GF-D8 (cell line): Measurements from ENCODE around the gene SLC39A11.

ENCODE experiments used
- DNase-seq: peaks from one replicate; lab custom pipeline; 2025; lab: John Stamatoyannopoulos, UW

SLC39A11 gene

DNA sequence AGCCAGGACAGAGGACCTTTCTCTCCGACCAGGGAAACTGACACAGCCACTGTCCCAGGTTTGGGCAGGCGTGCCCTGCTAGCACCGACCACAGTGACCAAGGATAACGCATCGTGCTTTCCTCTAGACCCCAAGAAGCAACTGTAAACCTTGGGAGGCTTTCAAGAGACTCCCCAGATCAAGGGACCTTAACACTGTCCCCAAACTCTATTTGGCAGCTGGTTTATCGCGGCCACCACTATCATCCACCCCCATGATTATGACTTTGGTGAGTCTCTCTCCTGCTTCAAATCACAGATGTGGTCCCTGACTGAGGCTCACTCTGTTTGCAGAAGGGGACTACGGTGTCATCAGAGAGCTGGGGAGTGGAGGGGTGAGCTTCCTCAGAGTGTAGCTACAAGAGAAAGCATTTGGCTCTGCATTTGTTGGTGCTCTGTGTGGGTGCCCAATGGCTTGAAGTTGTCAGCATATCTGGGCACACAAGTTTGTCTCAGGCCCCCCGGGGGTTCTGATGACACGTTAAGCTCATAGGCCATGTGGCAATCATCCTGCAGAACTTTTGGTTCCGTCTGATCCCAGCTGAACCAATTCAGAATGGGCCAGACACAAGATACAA is 408.0 kb downstream of the SLC39A11 start:
- DNase-seq, result no peak

GRCh38 chr17:72683506-72684404 is 408.7 kb downstream of the SLC39A11 start:
- DNase-seq, result no peak

DNA sequence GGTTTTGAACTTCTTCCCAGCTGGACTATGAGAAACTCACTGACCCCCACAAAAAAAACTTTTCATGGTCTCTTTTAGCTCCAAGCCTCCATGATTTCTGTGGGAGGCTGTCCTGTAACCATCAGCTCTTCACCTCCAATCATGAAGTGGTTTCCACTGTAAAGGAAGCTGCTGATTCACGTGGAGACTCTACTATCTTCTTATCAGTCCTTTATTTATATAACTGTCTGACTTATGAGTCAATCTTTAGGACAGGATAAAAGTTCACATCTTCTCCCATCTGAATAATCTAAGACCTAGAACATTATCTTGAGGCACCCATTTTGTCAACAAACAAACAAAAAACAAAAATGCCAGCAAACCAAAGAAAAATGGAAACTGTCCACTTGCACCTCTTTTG is 409.9 kb downstream of the SLC39A11 start:
- no peak for DNase-seq

DNA sequence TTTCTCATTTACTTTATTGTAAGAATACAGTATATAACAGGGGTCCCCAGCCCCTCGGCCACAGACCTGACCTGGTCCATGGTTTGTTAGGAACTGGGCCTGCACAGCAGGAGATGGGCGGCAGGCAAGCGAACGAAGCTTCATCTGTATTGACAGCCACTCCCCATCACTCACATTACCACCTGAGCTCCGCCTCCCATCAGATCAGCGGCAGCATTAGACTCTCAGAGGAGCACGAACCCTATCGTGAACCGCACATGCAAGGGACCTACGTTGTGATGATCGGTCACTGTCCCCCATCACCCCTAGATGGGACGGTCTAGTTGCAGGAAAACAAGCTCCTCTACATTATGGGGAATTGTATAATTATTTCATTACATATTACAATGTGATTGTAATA is 410.6 kb downstream of the SLC39A11 start:
- DNase-seq, result no peak

- DNase-seq, result no peak
Observed at GRCh38 chr17:72677714-72678390, 414.6 kb downstream of the SLC39A11 start.

DNA sequence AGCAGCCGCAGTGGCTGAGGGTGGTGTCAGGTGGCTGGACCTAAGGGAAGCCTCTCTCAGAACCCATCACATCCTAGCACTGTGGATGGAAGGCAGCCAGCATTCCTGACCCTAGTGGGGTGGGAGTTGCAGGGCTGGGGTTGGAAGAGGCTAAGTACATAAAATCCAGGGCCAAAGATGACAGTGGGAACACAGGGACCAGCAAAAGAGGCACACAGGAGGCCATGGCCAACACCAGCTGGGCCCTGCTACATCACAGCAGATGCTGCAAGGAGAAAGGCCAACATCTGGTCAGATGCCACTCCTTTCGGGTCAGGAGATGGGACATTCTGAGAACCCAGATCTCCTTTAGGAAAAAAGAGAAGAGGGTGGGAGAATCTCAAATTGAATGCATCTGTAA is 415.4 kb downstream of the SLC39A11 start:
- DNase-seq, result no peak

DNA sequence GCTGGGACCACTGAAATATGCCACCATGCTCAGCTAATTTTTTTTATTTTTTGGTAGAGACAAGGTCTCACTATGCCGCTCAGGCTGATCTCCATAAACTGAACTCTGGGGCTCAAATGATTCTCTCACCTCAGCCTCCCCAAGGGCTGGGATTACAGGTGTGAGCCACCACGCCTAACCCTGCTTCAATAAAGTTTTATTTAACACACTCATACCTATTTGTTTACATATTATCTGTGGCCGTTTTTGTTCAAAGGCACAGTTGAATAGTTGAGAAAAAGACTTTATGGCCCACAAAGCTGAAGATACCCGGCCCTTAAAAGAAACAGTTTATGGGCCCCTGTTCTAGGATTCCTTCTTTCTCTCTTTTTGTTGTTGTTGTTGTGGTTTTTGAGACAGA is 419.8 kb downstream of the SLC39A11 start:
- no peak for DNase-seq

DNA sequence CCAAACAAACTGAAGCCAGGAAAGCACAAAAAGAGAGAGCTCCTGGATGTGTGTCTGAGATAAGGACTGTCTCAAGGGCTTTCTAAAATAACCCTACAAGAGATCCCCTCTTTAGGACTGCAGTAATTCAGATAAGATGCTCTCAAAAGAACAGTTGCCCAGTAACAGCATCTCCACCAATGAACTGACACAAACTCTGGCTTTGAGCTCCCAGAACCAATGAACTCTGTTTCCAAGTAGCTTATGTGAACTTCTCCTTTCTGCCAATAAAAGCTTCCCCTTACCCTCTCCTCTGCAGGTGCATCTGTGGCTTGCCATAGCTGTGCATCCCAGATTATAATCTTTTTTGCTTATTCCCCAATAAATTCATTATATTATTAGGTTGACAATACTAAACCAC is 421.5 kb downstream of the SLC39A11 start:
- DNase-seq, result no peak

- DNase-seq, result no peak
Observed at GRCh38 chr17:72667096-72668063, 425.1 kb downstream of the SLC39A11 start.

DNA sequence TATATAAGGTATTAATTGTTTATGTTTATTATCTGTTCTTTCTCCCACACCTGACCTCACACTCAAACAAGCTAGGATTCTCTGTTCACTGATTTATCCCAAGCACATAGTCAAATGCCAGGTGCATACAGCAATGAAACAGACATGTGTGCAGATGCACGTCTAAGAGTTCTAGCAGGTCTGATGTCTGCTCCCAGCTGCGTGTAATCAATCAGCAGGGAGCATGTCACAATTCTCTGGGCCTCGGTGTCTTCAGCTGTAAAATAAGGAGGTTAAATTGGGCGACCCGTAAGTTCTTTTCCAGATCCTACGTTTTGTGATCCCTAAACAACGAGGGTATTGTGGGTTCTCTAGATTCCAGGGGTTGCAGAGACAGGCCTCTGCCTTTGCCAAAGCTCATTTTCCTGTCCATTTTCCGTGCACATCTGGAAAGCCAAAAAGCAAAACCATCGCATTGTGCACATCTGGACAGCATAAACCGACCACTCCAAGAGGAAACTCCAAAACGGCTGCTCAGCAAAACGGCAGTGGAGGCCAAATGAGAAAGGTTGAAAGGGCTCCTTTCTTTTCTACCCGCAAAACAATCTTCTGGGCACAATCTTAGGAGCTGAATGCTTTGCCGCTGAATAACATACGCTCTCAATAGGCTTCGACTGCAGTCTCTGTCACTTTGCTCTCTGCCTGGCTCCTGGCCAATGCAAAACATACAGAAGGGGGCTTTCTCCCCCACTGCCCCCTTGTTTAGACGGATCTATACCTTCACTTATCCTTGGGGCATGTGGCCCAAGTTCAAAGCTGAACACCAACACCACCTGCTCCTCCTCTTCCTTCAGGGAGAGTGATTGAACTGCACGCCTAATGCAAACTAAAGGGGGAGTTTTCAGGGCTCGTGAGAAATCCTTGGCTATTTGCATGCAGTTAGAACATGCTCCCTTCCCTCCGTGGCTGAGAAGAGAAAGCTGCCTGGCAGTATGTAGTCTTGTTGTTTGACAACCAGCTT is 426.3 kb downstream of the SLC39A11 start:
- DNase-seq, result no peak

DNA sequence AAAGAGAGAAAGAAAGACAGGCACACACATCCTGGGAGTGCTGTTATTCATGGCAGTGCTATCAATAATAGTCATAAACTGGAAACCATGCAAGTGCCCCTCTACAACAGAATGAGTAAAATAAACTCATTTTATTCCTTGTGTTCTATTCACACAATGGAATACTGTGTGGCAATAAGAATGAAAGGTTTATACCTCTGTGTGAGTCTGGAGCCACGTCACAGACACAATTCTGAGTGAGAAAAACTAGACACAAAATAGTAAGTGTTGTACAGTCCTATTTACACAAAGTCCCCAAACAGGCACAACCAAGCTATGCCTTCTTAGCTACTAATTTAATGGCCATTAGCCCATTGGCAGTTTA is 429.7 kb downstream of the SLC39A11 start:
- no peak for DNase-seq

- no peak for DNase-seq
Observed at GRCh38 chr17:72661945-72662826, 430.3 kb downstream of the SLC39A11 start.

DNA sequence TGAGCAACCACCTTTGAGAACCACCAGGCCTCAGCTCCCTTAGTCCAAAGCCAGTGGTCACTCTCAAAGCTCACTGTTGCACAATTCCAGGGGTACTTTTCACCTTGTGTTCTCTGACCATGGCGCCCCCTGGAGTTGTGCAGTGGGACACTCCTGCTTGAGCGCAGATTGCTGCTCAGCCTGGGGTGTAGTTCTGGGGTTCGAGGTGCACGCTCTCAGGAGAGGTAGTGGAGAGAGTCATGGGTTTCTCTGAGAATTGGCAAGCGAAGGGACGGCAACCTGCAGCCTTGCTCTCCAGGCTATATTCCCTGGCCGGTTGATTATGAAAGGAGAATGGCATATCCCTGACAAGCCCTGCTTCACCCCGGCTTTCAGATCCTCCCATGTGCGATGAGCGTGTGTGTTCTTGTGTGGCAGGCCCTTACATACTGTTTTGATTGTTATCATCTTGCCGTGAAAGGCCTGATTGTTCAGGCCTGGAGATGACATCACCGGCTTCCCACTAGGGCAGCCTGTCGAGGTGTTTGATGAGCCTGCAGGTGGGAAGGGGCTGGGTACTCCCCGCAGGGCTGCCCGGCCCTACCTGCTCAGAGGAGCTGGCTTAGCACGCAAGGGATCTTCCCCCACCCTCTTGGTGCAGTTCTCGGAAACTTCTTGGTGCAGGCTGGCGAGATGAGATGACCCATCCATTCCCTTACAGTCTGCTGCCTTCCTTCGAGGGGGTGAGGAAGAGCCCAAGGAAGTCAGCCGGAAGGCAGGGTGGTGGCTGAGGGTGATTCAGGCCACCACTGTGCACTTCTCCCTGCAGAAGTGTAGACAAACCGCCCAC is 431.2 kb downstream of the SLC39A11 start:
- DNase-seq, result no peak

- DNase-seq, result no peak
Observed at GRCh38 chr17:72660274-72661115, 432.0 kb downstream of the SLC39A11 start.

DNA sequence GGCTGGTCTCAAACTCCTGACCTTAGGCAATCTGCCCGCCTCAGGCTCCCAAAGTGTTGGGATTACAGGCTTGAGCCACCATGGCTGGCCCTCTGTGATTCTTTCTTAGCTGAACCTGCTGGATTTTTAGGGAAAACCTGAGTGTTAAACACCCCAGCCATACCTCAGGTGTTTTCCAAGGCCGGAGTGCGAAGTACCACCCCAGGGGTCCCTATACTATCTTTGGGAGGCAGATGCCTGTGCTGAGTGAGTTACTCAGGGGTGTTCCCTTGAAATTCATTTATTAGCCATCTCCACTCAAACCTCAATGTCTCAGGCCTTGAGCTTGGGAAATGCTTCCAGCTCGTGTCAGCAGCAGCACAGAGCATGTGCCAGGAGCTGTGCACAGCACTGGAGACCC is 432.7 kb downstream of the SLC39A11 start:
- no peak for DNase-seq

DNA sequence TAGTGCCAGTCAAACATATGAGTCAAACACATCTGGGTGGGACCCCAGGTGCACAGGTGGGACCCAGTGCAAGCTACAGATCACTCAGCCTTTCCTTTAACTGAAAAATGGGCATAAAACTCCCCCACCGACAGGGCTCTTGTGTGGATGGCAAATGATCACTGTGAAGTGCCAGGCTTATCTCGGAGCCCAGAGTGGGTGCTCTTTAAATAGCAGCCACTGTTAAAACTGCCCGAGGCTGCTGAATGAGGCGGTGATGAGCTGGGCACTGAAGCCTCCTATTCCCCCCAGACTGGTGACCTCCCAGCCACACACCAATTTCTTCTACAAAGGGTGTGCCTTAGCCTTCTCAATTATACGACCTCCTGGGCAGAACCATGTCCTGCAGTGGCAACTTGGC is 433.8 kb downstream of the SLC39A11 start:
- DNase-seq, result no peak

DNA sequence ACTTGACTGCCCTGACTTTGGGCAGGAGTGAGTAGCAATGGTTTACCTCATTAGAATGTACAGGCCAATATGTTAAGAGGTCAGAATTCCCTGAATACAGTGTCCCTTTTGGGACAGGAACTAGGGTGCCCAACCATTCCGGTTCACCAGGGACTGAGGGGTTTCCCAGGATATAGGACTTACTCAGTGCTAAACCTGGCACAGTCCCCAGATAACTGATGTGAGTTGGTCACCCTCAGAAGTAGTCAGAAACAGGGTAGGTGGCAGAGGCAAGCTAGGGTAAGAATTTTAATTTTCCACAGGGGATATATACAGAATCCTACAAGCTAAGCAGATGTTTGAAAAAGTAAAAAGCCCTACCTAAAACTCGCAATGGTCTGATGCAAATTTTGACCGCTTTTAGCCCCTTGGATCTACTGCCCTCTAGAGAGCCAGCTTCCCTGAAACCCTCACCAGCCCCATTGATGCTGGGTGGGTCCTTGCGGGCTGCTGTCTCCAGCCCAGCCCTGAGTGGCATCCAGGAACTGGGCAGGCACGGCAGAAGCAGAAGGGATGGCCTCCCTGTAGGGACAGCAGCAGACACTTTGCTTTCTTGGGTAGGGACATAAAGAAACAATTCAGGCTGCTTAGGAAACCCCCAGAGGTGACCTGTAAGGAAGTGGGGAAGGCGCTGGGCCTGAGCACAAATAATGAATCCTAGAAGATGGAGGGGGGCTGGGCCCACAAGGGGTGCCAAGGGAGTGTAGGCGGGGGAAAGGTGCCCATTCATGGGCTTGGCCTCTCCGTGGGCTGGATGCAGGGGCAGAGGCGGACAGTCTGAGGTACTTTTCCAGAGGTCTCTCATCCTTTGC is 434.8 kb downstream of the SLC39A11 start:
- DNase-seq, result no peak
